Right cardiac atrium (tissue), 5 donors: ENCODE measurements around the gene DNAJC19. TPM values are rescaled to one million over a fixed set of nuclear protein-coding genes. Genes with fewer than 3 reads are reported as not detected.
"Not testable (repeated sequence)": the region's sequence is repeated elsewhere in the genome, so short reads cannot be mapped to it uniquely, and the experiment has no call there.

Source experiments
- ATAC-seq, 2 donors: fragments of 200-7000 bp; cut with Tn5 transposase; one replicate each; pipeline versions ENCODE4 v1.8.0 to v1.9.1; 2020; ENCODE audit warnings: moderate library complexity in 2 of 2, mild to moderate bottlenecking in 1 of 2
- DNase-seq, 3 donors: peaks; one replicate each; pipeline ENCODE4 v3.0.0-alpha.2; 2020
- H3K27ac ChIP-seq: one replicate; pipeline ENCODE4 v1.5.1; 2013; ENCODE audit warnings: mild to moderate bottlenecking, low read length, control low read depth, moderate library complexity
- H3K27me3 ChIP-seq: one replicate; pipeline ENCODE4 v1.6.1; 2013; ENCODE audit not compliant: control insufficient read depth, insufficient read depth
- H3K4me1 ChIP-seq: one replicate; pipeline ENCODE4 v1.6.1; 2013; ENCODE audit warnings: low read length; ENCODE audit not compliant: control insufficient read depth, insufficient read depth
- H3K4me3 ChIP-seq: one replicate; pipeline ENCODE4 v1.5.1; 2013; ENCODE audit warnings: low read length, control low read depth
- H3K9me3 ChIP-seq: one replicate; pipeline ENCODE4 v1.6.1; 2013; ENCODE audit warnings: low read length; ENCODE audit not compliant: control insufficient read depth
- WGBS: extraction: QIAGEN DNeasy Blood & Tissue Kit; methylation state at CpG from one replicate; pipeline ENCODE4 v1.1.7; 2013; 5-methylcytosine and 5-hydroxymethylcytosine counted together
- intact Hi-C, 4 donors: fragments of 100-400 bp; cut with DNase I; formaldehyde crosslinking; loops; one replicate each; pipeline versions ENCODE4 v1.11.0 to v1.14.0; 2022 to 2023
- long read RNA-seq, 4 donors: library from polyadenylated mRNA; unstranded; transcript quantifications; one replicate each; pipeline ENCODE4 v2.0.0, GENCODE V29; 2020 to 2021
- polyA plus RNA-seq: library from polyadenylated mRNA; stranded (reverse); fragments of 200-250 nt; gene quantifications from one replicate; pipeline ENCODE4 v1.2.3, GENCODE V29; 2013
- total RNA-seq, 4 donors: library from RNA; stranded (reverse); fragmentation: NEBNext Ultra II Directional; extraction: Animal tissue kit (Norgen Biotek cat#: 25700); gene quantifications; one replicate each; pipeline ENCODE4 v1.2.1, GENCODE V29; 2021
- donor health status: healthy with polysubstance abuse.
- donor health status: DM: no; HTN: yes; CAD: no.
- donor health status: DM: no; HTN: no; CAD: no.
- donor health status: DM: no; HTN: yes; CAD: no; lungs with severe emphysema.
- donor health status: DM: yes; HTN: yes; CAD: no.

Gene DNAJC19
- total RNA-seq (10 to 100 TPM; 63.9 to 94.3 (median 76.1) TPM), polyA plus RNA-seq (106 TPM)
- long read RNA-seq, donor 1, transcript DNAJC19-202 (5 exons, 1,239 nt): minor isoform, 6 of 60 reads
- long read RNA-seq, donor 1, transcript DNAJC19-201 (6 exons, 1,454 nt): major isoform, 48 of 60 reads
- long read RNA-seq, donor 1, partial matches to known transcripts: 0 of 60 reads
- long read RNA-seq, donor 1, other reads (novel, unspliced or antisense): 2 of 60 reads
- long read RNA-seq, donor 2, transcript DNAJC19-201 (6 exons, 1,454 nt): major isoform, 39 of 46 reads
- long read RNA-seq, donor 2, partial matches to known transcripts: 0 of 46 reads
- long read RNA-seq, donor 2, other reads (novel, unspliced or antisense): 0 of 46 reads
- long read RNA-seq, donor 3, transcript DNAJC19-202 (5 exons, 1,239 nt): minor isoform, 18 of 99 reads
- long read RNA-seq, donor 3, transcript DNAJC19-201 (6 exons, 1,454 nt): major isoform, 66 of 99 reads
- long read RNA-seq, donor 3, transcript DNAJC19-208 (6 exons, 828 nt): minor isoform, 5 of 99 reads
- long read RNA-seq, donor 3, partial matches to known transcripts: 1 of 99 reads
- long read RNA-seq, donor 3, other reads (novel, unspliced or antisense): 4 of 99 reads
- long read RNA-seq, donor 4, transcript DNAJC19-201 (6 exons, 1,454 nt): major isoform, 37 of 47 reads
- long read RNA-seq, donor 4, partial matches to known transcripts: 0 of 47 reads
- long read RNA-seq, donor 4, other reads (novel, unspliced or antisense): 1 of 47 reads

DNA sequence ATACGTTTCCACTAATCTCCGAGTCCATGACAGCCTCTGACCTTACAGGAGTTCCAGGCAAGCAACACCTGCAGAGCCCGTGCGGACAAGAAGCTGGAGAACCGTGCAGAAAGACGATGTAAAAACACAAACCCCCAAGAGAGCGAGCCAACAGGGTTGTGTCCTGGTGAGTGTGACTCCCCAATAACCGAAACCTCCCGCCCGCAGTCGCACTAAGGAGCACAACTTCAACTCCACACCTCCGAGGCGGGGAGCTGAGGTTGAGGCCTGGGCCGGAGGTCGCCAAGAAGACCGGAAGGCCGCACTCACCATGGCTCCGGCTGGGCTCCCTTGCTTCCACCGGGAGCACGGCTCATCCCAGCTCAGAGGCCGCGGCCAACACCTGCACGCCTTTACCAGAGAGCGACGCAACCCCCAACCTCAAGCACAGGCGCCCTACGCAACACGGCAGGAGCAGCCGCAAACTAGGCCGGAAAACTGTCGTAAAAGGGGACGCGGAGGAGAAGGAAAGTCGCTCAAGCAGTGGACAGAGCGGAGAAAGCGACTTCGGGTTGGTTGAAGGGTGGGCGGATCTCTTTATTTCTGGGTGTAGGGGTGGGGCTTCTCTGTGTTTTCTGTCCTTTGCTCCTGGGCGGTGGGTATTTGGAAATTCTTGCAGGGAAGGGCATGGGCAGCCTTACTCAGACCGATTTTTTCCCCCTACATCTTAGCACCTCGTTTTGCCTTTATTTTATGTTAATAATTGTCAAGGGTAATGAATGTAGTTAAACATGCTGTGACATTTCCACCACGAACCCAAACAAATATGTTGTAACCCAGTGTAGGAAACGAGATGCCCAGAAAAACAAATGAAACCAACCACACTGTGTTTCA lies at the start of gene DNAJC19:
DNAJC19 (minus strand) TSS at position 446 of the 873 bp plus-strand sequence; CDS start at position 312, 134 bp downstream.
- no peaks in the 10 kb centered on the region for H3K27me3 ChIP-seq
- intact Hi-C loops: no loop called here
- peak; percentile 99 for ATAC-seq

DNA sequence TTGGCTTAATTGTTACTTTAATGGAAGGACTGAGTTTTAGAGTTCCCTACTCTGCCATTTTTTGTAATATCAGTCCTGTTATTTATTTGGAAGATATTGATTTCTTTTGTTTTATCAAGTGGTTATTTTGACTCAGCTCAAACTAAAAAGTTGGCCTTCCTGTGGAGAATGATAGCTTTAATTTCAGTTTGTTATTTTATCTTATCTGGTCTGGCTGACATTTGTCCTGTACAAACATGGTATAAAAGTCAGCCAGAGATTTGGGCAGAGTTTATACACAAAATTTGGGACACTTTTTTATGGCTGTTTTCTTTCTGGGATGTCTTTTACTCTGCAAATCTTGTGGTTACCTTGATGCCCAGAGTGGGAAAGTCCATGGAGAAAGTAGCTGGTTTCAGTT lies 41.4 kb upstream of the DNAJC19 start:
- Histone ChIP-seq H3K4me3 (no peak overlapping the region), H3K27ac (no peak overlapping the region), H3K4me1 (no peaks in the 10 kb centered on the region), H3K27me3 (no peaks in the 10 kb centered on the region), H3K9me3 (no peaks in the 10 kb centered on the region)
- ATAC-seq (no peak), DNase-seq (no peak)
- intact Hi-C loops: no loop called here

More for the DNA sequence above, at the start of gene DNAJC19:
- peak; percentile 90 to 95 (median 95) for DNase-seq
- no peaks in the 10 kb centered on the region for H3K9me3 ChIP-seq
- peak within 1 kb of the TSS; percentile 96 for H3K4me3 ChIP-seq
- WGBS: under 1% methylated on average over 43 of the region's 43 CpGs
- H3K27ac ChIP-seq: peak within 1 kb of the TSS; percentile 98
- no peaks in the 10 kb centered on the region for H3K4me1 ChIP-seq

DNA sequence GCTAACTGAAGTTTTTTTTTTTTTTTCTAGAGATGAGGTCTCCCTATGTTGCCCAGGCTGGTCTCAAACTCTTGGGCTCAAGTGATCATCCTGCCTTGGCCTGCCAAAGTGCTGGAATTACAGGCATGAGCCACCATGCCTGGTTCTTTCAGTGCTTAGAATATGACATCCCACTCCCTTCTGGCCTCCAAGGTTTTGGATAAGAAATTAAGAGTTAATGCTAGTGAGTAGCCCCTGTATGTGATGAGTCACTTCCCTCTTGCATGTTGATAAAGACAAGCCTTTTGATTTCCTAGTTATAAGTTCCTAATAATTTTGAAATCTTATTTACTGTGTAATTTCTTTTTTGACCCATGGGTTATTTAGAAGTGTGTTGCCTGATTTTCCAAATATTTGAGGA lies 35.7 kb upstream of the DNAJC19 start:
- Histone ChIP-seq H3K9me3 (no peaks in the 10 kb centered on the region), H3K4me3 (no peak overlapping the region), H3K4me1 (no peaks in the 10 kb centered on the region), H3K27me3 (no peaks in the 10 kb centered on the region), H3K27ac (no peak overlapping the region)
- ATAC-seq (no peak), DNase-seq (no peak)
- intact Hi-C loops: no loop called here

DNA sequence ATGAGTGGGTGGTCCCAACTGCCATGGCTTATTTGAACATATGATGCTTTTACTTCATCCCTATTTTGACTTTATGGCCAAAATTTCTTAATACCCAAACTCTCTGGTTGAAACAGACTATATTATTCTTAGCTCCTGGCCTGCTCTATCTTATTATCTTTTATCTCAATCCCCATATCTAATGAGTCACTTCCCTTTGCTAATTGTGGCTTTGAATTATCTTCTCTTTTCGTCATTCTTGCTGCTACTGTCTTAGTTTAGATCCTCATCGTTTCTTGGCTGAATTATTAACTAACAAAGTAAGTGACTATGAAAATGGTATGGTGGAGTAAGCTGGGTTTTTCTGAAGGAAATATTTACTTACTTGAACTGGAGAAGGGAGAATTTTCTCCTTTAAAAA lies 28.2 kb upstream of the DNAJC19 start:
- H3K4me3 ChIP-seq: no peak overlapping the region
- intact Hi-C loops: no loop called here
- ATAC-seq (no peak), DNase-seq (no peak)
- no peaks in the 10 kb centered on the region for H3K27me3 ChIP-seq
- no peaks in the 10 kb centered on the region for H3K4me1 ChIP-seq
- no peak overlapping the region for H3K27ac ChIP-seq
- WGBS: 46% methylated on average over 2 of the region's 2 CpGs
- H3K9me3 ChIP-seq: no peaks in the 10 kb centered on the region

DNA sequence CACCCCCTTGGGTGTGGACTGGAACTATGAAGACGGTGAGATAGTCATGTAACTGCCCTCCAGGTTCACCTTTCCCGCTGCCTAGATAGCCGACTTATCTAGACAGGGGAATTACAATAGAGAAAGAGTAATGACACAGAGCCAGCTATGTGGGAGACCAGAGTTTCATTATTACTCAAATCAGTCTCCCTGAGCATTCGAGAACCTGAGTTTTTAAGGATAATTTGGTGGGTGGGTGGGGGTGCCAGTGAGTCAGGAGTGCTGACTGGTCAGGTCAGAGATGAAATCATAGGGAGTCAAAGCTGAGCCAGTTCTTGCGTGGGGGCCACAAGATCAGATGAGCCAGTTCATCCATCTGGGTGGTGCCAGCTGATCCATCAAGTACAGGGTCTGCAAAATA lies 19.7 kb upstream of the DNAJC19 start:
- ATAC-seq: no peak
- no peak overlapping the region for H3K27ac ChIP-seq

DNA sequence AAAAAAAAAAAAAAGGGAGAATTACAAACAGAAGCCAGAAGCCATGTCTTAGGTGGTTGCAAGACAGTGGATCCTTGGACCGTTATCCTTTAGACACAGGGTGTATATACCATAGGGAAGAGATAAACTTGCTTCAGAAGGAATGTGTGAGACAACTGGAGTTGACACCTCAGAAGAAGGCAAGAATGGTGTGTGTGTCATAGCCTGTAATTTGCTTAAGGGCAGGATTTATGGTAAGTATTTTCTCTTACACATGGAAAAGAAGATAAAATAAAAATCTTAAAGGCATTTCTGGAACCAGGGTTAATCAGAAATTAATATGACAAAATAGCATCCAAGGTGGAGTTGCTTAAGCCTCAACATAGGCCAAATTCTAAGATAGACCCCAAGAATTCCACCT lies 19.3 kb upstream of the DNAJC19 start:
- H3K4me3 ChIP-seq: no peak overlapping the region
- H3K27ac ChIP-seq: no peak overlapping the region
- 44% methylated on average over 1 of the region's 1 CpG for WGBS
- ATAC-seq (no peak), DNase-seq (no peak)
- no peaks in the 10 kb centered on the region for H3K27me3 ChIP-seq
- intact Hi-C loops: no loop called here
- H3K4me1 ChIP-seq: no peaks in the 10 kb centered on the region
- no peaks in the 10 kb centered on the region for H3K9me3 ChIP-seq

More for the DNA sequence above, 19.7 kb upstream of the DNAJC19 start:
- Histone ChIP-seq H3K27me3 (no peaks in the 10 kb centered on the region), H3K4me1 (no peaks in the 10 kb centered on the region), H3K4me3 (no peak overlapping the region), H3K9me3 (no peaks in the 10 kb centered on the region)
- WGBS: 56% methylated on average over 5 of the region's 5 CpGs
- no peak for DNase-seq
- intact Hi-C loops: no loop called here

DNA sequence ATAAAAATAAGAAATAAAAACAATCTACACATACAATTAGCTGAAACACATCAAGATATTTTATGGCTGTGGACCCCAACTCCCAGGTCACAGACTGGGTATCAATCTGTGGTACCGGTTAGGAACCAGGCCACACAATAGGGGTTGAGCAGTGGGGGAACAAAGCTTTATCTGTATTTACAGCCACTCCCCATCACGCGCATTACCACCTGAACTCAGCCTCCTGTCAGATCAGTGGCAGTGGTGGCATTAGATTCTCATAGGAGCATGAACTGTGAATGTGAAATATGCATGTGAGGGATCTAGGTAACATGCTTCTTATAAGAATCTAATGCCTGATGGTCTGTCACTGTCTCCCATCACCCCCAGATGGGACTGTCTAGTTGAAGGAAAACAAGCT lies 17.7 kb upstream of the DNAJC19 start:
- Histone ChIP-seq H3K4me3 (no peak overlapping the region), H3K4me1 (no peaks in the 10 kb centered on the region), H3K27ac (no peak overlapping the region), H3K27me3 (no peaks in the 10 kb centered on the region), H3K9me3 (no peaks in the 10 kb centered on the region)
- 95% methylated on average over 3 of the region's 3 CpGs for WGBS
- ATAC-seq (no peak), DNase-seq (no peak)
- intact Hi-C loops: no loop called here

DNA sequence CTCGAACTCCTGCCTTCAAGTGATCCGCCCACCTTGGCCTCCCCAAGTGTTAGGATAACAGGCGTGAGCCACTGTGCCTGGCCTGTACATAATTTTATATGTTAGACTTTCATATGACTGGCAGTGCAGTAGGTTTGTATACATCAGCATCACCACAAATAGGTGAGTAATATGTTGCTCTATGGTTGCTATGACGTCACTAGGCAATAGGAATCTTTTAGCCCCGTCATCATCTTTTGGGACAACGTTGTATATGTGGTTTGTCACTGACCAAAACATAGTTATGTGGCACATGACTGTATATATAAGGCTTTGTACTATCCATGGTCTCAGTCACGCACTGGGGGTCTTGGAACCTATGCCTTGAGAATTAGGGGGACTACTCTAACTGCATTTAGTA lies 17.0 kb upstream of the DNAJC19 start:
- no peak for ATAC-seq
- H3K27ac ChIP-seq: no peak overlapping the region
- DNase-seq: no peak
- H3K27me3 ChIP-seq: no peaks in the 10 kb centered on the region
- H3K9me3 ChIP-seq: no peaks in the 10 kb centered on the region
- H3K4me3 ChIP-seq: no peak overlapping the region
- intact Hi-C loops: no loop called here
- no peaks in the 10 kb centered on the region for H3K4me1 ChIP-seq
- 83% methylated on average over 7 of the region's 7 CpGs for WGBS

DNA sequence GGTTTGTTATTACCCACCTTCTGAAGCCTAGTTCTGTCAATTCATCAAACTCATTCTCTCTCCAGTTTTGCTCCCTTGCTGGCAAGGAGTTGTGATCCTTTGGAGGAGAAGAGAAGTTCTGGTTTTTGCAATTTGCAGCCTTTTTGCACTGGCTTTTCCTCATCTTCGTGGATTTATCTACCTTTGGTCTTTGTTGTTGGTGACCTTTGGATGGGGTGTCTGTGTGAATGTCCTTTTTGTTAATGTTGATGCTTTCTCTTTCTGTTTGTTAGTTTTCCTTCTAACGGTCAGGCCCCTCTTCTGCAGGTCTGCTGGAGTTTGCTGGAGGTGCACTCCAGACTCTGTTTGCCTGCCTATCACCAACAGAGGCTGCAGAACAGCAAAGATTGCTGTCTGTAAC lies 13.9 kb upstream of the DNAJC19 start:
- intact Hi-C loops, H3K9me3 ChIP-seq, H3K4me1 ChIP-seq, H3K27me3 ChIP-seq, DNase-seq, ATAC-seq, H3K27ac ChIP-seq, H3K4me3 ChIP-seq: not testable (repeated sequence)
- 56% methylated on average over 2 of the region's 2 CpGs for WGBS

DNA sequence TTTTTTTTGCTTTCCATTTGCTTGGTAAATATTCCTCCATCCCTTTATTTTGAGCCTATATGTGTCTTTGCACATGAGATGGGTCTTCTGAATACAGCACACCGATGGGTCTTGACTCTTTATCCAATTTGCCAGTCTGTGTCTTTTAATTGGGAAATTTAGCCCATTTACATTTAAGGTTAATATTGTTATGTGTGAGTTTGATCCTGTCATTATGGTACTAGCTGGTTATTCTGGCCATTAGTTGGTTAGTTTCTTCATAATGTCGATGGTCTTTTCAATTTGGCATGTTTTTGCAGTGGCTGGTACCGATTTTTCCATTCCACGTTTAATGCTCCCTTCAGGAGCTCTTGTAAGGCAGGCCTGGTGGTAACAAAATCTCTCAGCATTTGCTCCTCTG lies 12.8 kb upstream of the DNAJC19 start:
- H3K9me3 ChIP-seq, DNase-seq, H3K4me3 ChIP-seq, intact Hi-C loops, H3K4me1 ChIP-seq, ATAC-seq, H3K27ac ChIP-seq, H3K27me3 ChIP-seq: not testable (repeated sequence)
- 79% methylated on average over 4 of the region's 4 CpGs for WGBS
